Left ventricle myocardium superior (tissue), 1 donor: ENCODE results near the gene KRIT1. TPM values are rescaled to one million over a fixed set of nuclear protein-coding genes. Genes with fewer than 3 reads are reported as not detected.

Experiments used
- ATAC-seq: fragments of 200-7000 bp; cut with Tn5 transposase; one replicate; pipeline ENCODE4 v1.9.1; 2020; ENCODE audit warnings: mild to moderate bottlenecking, moderate library complexity
- DNase-seq: peaks from one replicate; pipeline ENCODE4 v3.0.0-alpha.2; 2020
- intact Hi-C: fragments of 100-400 bp; cut with micrococcal nuclease; formaldehyde crosslinking; loops from one replicate; pipeline ENCODE4 v1.11.0; 2022
- long read RNA-seq: library from polyadenylated mRNA; unstranded; transcript quantifications from one replicate; pipeline ENCODE4 v2.0.0, GENCODE V29; 2021
- total RNA-seq: library from RNA; stranded (reverse); fragmentation: NEBNext Ultra II Directional; extraction: Animal tissue kit (Norgen Biotek cat#: 25700); gene quantifications from one replicate; pipeline ENCODE4 v1.2.1, GENCODE V29; 2021
- donor health status: DM: no; HTN: yes; CAD: no; lungs with severe emphysema.

Gene KRIT1
- 23.9 TPM for total RNA-seq
- long read RNA-seq, partial matches to known transcripts = 6 of 20 reads
- long read RNA-seq, other reads (novel, unspliced or antisense) = 10 of 20 reads

GRCh38 chr7:92245487-92246359, at the start of gene KRIT1, which contains the start of gene ANKIB1:
TSS of gene KRIT1 (minus strand) at chr7:92245914. CDS start at chr7:92242135, 3,779 bp downstream.
TSS of gene ANKIB1 (plus strand) at chr7:92245974. CDS start at chr7:92294979, 49,005 bp downstream.
- DNase-seq = peak; percentile 91
- intact Hi-C loops = no loop called here
- ATAC-seq = peak; percentile 95

- ATAC-seq (no peak), DNase-seq (no peak)
- intact Hi-C loops = no loop called here
These were observed 49.7 kb upstream of the KRIT1 start for GRCh38 chr7:92295391-92295790.

GRCh38 chr7:92293896-92294590, 48.3 kb upstream of the KRIT1 start:
- intact Hi-C loops = no loop called here
- DNase-seq = no peak
- ATAC-seq = no peak

- intact Hi-C loops = no loop called here
- ATAC-seq (peak; percentile 45), DNase-seq (no peak)
These were observed 47.3 kb upstream of the KRIT1 start for GRCh38 chr7:92292981-92293380.

DNA sequence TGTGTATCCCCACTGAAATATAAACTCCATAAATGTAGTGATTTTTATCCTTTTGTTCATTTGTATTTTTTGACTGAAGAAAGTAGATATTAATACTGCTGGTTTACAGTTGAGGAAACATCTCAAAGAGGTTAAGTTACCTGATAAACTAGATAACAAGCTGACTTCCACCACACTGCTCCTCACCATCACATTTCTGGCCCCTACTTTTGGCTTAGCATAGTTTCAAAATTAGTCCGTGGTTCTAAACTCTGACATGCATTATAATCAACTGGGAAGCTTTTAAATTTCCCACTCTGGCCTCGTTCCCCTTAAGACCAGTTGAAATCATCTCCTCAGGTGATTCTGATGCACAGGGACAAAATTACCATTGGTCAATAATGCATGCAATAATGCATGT, 43.6 kb upstream of the KRIT1 start:
- intact Hi-C loops = no loop called here
- ATAC-seq (no peak), DNase-seq (no peak)

GRCh38 chr7:92282930-92283329, 37.2 kb upstream of the KRIT1 start:
- intact Hi-C loops = no loop called here
- ATAC-seq = no peak

DNA sequence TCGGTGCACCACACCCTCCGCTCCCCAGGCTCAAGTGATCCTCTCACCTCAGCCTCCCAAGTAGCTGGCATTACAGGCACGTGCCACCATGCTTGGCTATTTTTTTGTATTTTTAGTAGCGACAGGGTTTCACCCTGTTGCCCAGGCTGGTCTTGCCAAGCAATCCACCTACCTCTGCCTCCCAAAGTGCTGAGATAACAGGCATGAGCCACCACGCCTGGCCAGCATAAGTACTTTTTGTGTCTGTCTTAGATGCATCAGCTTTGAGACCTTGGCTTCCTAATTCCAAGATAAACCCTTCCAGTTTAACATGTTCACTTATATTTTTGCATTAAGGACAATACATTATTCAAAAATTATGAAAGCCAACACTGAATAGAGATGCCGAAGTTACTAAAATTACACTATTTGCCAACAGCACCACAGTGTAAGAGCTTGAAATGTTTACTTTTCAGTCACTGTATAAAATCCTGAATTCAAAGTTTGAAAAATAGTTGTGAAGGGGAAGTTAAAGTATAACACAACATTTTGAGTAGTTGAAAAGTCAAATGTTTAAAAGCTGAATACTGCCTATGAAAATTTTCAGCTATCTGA, 36.6 kb upstream of the KRIT1 start:
- ATAC-seq = no peak
- DNase-seq = no peak
- intact Hi-C loops = no loop called here

More at GRCh38 chr7:92282930-92283329, 37.2 kb upstream of the KRIT1 start:
- no peak for DNase-seq

DNA sequence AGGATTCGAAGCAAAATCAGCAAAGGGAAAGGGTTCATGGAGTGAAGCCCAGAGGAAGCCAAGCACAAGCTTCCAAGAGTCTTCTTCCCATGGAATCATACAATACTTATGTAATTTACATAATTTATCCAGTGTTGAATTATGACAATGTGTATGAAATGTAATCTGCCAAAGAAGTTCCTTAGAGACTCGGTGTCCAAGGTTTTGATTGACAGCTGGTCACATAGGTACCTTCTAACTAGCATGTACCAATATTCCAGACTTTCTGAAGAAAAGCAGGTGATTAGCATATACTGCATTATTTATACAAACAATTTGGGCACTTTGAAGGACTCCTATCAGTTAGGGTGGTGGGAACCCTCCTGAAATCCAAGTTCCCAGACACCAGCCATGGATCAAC, 35.3 kb upstream of the KRIT1 start:
- DNase-seq (no peak), ATAC-seq (no peak)
- intact Hi-C loops = no loop called here

- DNase-seq (no peak), ATAC-seq (no peak)
- intact Hi-C loops = no loop called here
These were observed 33.8 kb upstream of the KRIT1 start for GRCh38 chr7:92279396-92280031.

DNA sequence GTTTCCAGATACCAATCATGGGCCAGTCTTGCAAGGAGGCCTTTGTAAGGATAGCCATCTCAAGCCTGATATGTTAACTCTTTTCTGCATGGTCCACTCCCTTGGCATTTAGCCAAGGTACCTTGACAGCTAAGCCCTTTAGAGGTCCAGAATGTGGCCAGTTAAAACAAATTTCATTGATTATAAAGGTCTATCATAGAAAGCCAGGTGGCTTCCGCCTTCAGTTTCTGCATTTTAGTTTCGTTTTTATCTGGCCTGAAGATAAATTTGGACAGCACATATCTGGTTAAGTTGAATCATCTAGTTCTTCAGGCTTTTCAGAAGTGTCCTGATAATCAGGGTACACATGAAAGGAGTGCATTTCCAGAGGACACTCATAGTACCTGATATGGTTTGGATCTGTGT, 30.7 kb upstream of the KRIT1 start:
- ATAC-seq = no peak
- intact Hi-C loops = no loop called here
- no peak for DNase-seq

- intact Hi-C loops = no loop called here
- DNase-seq (no peak), ATAC-seq (no peak)
These were observed 29.6 kb upstream of the KRIT1 start for GRCh38 chr7:92275327-92275726.

- intact Hi-C loops = loop anchor here (10.0 kb wide), 1 partner anchor 766 kb away; no protein-coding TSS in a partner anchor
- DNase-seq (no peak), ATAC-seq (no peak)
These were observed 23.2 kb upstream of the KRIT1 start for GRCh38 chr7:92268921-92269320.

DNA sequence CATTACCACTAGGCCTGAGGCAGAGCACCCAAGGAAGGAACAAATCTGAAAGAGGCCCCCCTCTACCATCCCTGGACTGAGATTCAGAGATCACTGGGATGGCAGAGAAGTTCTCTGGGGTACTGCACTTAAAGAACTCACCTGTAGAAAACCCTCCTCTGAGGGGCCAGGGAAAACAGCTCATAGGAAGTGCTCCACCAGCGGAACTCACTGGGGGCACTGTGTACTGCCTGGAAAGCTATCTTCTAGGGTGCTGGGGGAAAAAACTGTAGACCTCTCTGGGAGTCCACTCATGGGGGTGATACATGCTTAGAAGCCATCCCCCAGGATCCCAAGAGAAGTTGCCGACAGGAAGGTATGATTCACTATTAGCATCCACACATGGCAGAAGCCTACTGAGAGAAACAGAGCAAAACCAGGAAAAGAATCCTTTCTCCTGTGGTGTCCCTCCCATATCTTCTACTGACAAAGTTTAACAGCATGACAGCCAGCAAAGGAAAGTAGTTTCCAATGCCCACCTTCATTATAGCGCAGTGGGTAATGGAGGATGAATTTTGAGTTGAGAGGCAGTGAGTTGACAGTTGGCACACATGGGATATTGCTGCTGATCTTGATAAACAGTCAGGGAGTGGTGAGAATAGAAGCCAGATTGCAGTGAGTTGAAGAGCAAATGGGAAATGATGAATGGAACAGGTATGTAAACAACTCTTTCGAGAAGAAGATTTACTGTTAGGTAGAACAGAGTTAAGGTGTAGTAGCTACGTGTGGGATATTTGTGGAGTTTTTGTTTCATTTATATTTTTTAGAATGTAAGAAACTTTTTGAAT, 20.9 kb upstream of the KRIT1 start:
- ATAC-seq (no peak), DNase-seq (no peak)
- intact Hi-C loops = loop anchor here (10.0 kb wide), 1 partner anchor 768 kb away; no protein-coding TSS in a partner anchor

DNA sequence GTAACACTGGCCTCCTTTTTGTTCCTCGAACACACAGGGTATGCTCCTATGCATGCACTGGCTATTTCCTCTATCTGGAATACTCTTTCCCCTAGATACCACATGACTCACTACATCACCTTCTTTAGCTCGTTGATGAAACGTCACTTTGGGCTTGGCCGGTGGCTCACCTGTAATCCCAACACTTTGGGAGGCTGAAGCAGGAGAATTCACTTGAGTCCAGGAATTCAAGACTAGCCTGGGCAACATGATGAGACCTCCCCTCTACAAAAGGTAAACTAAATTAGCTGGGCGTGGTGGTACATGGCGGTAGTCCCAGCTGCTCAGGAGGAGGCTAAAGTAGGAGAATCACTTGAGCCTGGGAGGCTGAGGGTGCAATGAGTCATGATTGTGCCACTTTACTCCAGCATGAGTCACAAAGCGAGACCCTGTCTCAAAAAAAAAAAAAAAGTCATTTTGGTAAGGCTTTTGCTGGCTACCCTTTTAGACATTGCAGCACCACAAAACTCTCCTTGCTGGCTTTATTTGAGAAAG, 14.6 kb upstream of the KRIT1 start:
- DNase-seq = no peak

DNA sequence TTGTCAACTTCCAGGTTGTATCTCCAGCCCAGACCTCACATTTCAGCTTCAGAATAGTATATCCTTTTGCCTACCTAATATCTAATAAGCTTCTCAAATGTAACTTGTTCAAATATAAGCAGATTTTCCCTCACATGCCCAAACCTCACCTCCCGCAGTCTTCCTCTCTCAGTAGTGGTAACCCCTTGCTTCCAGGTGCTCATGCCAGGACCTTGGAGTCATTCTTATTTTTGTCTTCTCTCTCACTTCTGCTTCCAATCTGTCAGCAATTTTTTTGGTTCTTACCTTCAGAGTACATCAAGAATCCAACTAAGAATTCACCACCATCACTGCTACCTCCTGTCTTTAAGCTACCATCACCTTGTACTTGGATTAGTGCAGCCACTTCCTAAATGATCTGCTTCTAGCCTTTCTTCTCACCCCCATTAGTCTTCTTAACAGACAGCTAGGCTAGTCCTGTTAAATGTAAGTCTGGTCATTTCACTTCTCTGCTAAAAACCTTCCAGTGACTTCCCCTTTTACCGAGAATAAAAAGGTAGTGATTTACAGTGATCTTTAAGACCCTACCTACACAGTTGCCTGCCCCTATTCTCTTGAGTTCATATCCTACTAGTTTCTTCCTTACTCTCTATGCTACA, 14.0 kb upstream of the KRIT1 start:
- intact Hi-C loops = loop anchor here (10.0 kb wide), 1 partner anchor 775 kb away; no protein-coding TSS in a partner anchor
- DNase-seq (no peak), ATAC-seq (peak; percentile 62)

More for the DNA sequence above, 14.6 kb upstream of the KRIT1 start:
- no peak for ATAC-seq
- intact Hi-C loops = loop anchor here (10.0 kb wide), 1 partner anchor 774 kb away; no protein-coding TSS in a partner anchor

GRCh38 chr7:92259062-92259461, 13.3 kb upstream of the KRIT1 start:
- DNase-seq (no peak), ATAC-seq (peak; percentile 86)
- intact Hi-C loops = no loop called here

GRCh38 chr7:92255308-92255707, 9.6 kb upstream of the KRIT1 start:
- intact Hi-C loops = no loop called here
- DNase-seq (no peak), ATAC-seq (peak; percentile 50)
